HL-60 (cell line): Measurements from ENCODE around the gene DNAJA2.

Experiments
- SPI1 ChIP-seq: IDR thresholded peaks from 2 replicates; pipeline ENCODE4 v1.6.1; 2012; ENCODE audit warnings: low read depth, mild to moderate bottlenecking, borderline replicate concordance
- TF ChIP-seq, protein P1 (sequence below): IDR thresholded peaks from one replicate; pipeline ENCODE4 v1.5.1; 2011; ENCODE audit warnings: low read length, control low read depth, inconsistent platforms; ENCODE audit not compliant: insufficient read depth
- TF ChIP-seq, protein P2 (sequence below): IDR thresholded peaks from 2 replicates; pipeline ENCODE4 v1.6.1; 2012; ENCODE audit warnings: low read depth; ENCODE audit not compliant: insufficient replicate concordance

DNA sequence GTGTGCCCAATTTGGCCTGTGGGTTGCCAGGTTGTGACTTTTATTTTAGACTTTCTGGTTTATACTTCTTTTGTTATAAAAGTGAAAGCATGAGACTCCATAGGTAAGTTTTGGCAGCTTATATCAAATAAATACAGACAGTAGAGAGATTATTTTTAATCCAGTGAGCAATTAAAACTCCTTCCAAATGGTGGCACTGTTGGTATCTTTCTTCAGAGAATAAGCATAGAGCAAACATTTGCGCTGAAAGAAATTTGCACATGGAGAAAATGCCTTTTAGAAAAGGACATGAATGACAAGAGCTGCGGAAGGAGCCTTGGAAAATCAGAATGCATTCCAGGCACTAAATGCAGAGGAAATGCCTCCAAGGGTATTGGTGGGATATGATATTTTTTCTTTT is 46.1 kb upstream of the DNAJA2 start:
- TF ChIP-seq, protein P1, sequence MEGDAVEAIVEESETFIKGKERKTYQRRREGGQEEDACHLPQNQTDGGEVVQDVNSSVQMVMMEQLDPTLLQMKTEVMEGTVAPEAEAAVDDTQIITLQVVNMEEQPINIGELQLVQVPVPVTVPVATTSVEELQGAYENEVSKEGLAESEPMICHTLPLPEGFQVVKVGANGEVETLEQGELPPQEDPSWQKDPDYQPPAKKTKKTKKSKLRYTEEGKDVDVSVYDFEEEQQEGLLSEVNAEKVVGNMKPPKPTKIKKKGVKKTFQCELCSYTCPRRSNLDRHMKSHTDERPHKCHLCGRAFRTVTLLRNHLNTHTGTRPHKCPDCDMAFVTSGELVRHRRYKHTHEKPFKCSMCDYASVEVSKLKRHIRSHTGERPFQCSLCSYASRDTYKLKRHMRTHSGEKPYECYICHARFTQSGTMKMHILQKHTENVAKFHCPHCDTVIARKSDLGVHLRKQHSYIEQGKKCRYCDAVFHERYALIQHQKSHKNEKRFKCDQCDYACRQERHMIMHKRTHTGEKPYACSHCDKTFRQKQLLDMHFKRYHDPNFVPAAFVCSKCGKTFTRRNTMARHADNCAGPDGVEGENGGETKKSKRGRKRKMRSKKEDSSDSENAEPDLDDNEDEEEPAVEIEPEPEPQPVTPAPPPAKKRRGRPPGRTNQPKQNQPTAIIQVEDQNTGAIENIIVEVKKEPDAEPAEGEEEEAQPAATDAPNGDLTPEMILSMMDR, result no peak
- TF ChIP-seq, protein P2, sequence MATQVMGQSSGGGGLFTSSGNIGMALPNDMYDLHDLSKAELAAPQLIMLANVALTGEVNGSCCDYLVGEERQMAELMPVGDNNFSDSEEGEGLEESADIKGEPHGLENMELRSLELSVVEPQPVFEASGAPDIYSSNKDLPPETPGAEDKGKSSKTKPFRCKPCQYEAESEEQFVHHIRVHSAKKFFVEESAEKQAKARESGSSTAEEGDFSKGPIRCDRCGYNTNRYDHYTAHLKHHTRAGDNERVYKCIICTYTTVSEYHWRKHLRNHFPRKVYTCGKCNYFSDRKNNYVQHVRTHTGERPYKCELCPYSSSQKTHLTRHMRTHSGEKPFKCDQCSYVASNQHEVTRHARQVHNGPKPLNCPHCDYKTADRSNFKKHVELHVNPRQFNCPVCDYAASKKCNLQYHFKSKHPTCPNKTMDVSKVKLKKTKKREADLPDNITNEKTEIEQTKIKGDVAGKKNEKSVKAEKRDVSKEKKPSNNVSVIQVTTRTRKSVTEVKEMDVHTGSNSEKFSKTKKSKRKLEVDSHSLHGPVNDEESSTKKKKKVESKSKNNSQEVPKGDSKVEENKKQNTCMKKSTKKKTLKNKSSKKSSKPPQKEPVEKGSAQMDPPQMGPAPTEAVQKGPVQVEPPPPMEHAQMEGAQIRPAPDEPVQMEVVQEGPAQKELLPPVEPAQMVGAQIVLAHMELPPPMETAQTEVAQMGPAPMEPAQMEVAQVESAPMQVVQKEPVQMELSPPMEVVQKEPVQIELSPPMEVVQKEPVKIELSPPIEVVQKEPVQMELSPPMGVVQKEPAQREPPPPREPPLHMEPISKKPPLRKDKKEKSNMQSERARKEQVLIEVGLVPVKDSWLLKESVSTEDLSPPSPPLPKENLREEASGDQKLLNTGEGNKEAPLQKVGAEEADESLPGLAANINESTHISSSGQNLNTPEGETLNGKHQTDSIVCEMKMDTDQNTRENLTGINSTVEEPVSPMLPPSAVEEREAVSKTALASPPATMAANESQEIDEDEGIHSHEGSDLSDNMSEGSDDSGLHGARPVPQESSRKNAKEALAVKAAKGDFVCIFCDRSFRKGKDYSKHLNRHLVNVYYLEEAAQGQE, result no peak
- TF ChIP-seq SPI1, result no peak
